GM12872 (cell line): ENCODE results near the gene TTC39C.

ENCODE experiments used
- CTCF ChIP-seq: IDR thresholded peaks from 3 replicates; pipeline ENCODE4 v1.5.1; 2011; ENCODE audit warnings: low read depth, mild to moderate bottlenecking, low read length, moderate library complexity; ENCODE audit not compliant: insufficient read depth

TTC39C gene

DNA sequence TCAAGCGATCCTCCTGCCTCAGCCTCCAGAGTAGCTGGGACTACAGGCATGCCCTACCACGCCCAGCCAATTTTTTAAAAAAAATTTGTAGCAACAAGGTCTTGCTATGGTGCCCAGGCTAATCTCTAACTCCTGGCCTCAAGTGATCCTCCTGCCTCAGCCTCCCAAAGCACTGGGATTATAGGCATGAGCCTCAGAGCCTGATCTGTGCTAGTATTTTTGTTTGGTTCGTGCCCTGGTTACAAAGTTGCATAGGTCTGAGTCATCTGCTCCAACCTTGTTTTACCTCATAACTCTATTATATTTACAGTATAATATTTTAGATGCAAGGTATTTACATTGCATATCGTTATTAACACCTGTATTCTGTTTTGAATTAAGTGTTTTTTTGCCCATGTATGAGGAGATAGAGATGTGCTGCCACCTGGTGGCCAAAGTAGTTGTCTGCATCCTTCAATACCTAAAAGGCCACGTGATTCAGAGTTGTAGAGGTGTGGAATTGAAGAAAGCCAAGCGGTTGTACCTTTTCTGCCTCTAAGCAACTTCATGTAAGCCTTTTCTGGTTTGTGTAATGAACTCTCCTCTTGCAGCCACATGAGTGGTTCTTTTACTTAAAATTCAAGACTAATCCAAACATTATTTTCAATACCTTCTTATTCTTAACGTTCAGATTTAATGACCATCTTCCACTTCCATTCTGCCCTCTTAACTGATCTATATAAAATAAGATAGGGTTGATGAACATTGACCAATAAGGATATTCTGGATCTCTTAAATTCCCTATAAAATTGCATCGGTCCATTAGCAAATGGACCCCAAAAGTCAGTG, 104.4 kb downstream of the TTC39C start:
- TF ChIP-seq CTCF = peak; percentile 78

DNA sequence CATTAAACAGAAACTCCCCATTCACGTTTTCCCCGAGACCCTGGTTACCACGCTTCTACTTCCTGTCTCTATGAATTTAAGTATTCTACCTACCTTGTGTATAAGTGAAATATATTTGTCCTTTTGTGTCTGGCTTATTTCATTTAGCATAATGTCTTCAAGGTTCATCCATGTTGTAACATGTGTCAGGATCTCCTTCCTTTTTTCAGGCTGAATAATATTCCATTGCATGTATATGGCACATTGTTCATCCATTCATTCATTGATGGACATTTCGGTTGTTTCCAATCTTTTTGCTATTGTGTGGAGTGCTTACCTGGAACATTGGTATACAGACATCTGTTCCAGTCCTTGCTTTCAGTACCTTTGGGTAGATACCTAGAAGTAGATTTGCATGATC, 106.1 kb downstream of the TTC39C start:
- TF ChIP-seq CTCF = no peak

- no peak for TF ChIP-seq CTCF
These were observed 107.1 kb downstream of the TTC39C start for GRCh38 chr18:24121625-24122024.

- TF ChIP-seq CTCF = no peak
These were observed 111.8 kb downstream of the TTC39C start for GRCh38 chr18:24126155-24126961.

DNA sequence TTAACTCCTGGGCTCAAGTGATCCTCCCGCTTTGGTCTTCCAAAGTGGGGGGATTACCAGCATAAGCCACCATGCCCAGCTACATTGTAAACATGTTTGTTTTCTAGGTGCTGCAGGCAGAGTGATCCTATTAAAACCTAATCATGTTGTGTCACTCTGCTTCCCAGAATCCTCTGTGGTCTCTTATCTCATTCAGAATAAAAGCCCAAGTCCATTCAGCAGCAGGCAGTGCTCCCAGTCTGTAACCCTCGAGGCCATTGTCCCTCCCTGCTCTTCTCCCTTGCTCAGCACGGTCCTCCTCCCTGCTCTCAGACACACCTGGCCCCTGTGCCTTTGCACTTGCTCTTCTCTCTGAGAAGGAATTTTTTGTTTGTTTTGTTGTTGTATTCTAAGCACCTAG, 113.2 kb downstream of the TTC39C start:
- no peak for TF ChIP-seq CTCF

DNA sequence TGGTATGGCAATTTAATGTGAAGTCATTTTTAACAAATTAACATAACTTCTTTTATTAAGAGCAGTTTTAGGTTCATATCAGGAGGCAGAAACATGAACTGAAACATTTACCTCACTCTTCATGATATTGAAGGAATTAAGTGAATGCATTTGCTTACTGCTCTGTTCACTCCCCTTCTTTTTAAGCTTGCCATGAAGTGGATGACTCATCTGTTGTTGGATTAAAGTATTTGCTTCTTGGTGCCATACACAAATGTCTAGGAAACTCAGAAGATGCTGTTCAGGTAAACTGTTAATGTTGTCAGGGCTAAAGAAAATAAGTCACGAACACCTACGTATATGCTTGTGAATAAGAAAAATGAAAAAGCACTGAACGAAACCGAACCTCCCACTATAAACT, 114.1 kb downstream of the TTC39C start:
- no peak for TF ChIP-seq CTCF

- TF ChIP-seq CTCF = no peak
These were observed 115.9 kb downstream of the TTC39C start for GRCh38 chr18:24130494-24130893.
